ENCODE results near the gene MPST.

MPST gene

DNA sequence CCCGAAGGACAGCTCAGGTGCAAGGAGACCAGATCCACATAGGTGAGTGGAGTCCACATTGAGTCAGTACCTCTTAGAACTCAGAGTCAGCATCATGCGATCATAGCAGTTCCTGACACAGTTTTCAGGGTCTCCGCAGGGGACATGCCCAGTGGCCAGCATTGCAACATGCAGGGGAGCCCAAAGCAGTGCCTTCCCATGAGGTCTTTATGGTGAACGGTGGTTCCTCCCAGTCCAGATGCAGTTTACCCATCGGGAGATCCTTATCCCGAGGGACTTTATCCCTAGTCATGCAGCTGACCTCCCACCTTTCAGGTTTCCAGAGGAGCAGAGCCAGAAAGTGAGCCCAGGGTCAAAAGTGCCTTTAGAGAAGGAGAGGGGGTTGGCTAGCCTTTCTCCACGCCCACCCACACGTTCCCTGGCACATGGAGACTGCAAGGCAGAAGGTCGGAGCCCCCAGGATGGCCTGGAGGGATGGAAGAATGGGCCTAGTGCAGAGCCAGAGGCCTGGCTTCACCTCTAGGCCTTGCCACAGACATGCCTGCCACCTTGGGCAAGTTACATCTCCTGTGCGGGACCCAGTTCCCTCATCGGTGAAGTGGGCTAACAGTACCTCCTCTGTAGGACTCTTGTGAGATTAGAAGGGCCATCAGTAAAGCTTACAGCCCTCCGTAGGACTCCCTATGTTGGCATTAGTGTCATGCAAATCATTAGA, 38.4 kb downstream of the MPST start:
- no peak overlapping the region for H3K27ac ChIP-seq
- TF ChIP-seq, protein P1, sequence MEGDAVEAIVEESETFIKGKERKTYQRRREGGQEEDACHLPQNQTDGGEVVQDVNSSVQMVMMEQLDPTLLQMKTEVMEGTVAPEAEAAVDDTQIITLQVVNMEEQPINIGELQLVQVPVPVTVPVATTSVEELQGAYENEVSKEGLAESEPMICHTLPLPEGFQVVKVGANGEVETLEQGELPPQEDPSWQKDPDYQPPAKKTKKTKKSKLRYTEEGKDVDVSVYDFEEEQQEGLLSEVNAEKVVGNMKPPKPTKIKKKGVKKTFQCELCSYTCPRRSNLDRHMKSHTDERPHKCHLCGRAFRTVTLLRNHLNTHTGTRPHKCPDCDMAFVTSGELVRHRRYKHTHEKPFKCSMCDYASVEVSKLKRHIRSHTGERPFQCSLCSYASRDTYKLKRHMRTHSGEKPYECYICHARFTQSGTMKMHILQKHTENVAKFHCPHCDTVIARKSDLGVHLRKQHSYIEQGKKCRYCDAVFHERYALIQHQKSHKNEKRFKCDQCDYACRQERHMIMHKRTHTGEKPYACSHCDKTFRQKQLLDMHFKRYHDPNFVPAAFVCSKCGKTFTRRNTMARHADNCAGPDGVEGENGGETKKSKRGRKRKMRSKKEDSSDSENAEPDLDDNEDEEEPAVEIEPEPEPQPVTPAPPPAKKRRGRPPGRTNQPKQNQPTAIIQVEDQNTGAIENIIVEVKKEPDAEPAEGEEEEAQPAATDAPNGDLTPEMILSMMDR (IDR thresholded peaks at IDR 0.05), result no peak
- H3K4me3 ChIP-seq, result no peak overlapping the region
- DNase-seq (ENCODE audit: low spot score), result no peak

DNA sequence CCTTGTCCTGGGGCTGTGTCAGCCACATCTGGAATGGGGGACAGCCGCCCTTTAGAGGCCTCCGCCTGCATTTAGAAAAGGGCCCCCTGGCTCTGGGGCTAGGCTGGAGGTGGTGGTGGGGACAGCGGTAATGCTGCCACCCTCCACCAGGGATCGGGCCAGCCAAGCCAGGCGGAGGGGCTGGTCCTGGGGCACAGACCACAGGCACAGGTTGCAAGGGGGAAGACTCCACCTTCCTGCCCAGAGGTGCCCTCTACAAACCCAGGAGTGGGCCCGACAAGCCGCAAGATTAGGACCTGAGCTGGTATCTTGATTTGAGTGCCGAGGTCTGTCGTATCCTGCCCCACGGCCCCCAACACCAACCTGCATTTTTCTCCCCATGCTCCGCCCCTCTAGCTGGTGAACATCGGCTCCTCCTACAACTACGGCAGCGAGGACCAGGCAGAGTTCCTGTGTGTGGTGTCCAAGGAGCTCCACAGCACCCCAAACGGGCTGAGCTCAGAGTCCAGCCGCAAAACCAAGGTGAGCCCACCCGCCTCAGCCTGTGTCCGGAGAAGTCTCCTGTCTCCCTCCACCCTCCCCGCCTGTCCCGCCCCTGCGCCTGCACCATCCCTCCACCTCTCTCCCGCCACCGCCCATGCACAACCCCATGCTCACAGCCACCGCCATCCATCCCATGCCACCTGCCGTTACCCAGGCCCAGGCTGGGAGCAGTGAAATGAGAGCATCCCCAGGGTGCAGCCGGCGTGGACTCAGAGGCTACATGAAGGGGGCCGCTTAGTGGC, 39.6 kb downstream of the MPST start:
- no peak for DNase-seq (ENCODE audit: low spot score)
- TF ChIP-seq, protein P1 (IDR thresholded peaks at IDR 0.05), result no peak
- Histone ChIP-seq H3K27ac (no peak overlapping the region), H3K4me3 (no peak overlapping the region)

DNA sequence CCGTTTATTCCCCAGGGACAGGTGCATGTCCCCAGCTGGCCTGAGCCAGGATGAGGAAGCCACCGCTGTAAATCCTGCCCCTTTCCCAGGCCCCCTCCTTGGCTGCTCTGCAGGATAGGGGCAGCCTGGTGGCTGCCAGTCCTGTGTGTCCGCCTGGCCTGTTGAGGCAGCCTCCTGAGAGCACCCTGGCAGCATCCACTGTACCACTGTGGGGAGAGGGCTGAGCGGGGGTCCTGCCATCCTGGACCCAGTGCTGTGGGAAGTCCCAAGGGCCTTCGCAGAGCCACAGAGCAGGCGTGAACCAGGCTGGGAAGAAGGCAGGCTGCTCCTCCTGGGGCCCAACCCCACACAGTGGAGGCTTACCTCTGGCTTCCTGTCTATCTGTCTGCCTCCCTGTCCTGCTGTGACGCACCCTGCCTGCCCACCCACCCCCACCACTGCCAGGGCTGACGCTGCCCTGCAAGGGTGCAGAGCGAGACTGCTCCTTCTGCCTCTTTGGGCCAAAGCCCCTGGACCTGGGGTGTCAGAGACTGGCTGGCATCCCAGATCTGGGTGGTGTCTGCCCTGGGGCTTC, 40.4 kb downstream of the MPST start:
- H3K27ac ChIP-seq, result no peak overlapping the region
- no peak overlapping the region for H3K4me3 ChIP-seq
- no peak for DNase-seq (ENCODE audit: low spot score)
- TF ChIP-seq, protein P1 (IDR thresholded peaks at IDR 0.05), result no peak

DNA sequence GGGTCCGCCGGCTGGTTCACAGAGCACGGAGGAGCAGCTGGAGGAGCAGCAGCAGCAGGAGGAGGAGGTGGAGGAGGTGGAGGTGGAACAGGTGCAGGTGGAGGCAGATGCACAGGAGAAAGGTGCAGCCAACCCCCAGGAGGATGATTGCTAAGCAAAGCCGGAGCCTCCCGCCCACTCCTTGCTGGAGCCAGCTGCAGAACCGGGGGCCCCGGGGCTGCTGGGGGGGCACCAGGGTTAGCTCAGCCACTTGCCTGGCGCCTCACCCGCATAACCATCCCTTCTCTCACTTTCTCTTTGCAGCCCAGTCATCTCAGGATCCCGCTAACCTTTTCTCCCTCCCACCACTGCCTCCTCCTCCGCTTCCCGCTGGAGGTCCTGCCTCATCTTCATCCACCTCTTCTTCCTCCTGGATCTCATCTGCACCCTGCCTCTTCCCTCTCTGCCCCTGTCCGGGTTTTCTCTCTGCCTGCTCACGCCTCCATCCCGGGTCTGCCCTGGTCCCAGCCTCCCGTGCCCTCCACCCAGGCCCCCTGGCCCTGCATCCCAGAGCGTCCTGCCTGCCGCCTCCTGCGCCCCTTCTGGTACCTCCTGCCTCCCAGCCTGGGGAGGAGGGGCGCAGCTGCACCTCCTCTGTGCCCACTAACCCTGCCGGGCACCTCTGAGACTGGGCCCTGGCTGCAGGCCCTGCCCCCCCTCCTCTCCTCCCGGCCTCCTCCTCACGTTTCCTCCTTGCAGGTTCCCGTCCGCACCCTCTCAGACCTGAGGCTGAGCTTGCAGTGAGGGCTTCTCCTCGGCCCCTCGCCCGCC, 41.5 kb downstream of the MPST start:
- TF ChIP-seq, protein P1 (IDR thresholded peaks at IDR 0.05), result no peak
- DNase-seq (ENCODE audit: low spot score), result no peak

DNA sequence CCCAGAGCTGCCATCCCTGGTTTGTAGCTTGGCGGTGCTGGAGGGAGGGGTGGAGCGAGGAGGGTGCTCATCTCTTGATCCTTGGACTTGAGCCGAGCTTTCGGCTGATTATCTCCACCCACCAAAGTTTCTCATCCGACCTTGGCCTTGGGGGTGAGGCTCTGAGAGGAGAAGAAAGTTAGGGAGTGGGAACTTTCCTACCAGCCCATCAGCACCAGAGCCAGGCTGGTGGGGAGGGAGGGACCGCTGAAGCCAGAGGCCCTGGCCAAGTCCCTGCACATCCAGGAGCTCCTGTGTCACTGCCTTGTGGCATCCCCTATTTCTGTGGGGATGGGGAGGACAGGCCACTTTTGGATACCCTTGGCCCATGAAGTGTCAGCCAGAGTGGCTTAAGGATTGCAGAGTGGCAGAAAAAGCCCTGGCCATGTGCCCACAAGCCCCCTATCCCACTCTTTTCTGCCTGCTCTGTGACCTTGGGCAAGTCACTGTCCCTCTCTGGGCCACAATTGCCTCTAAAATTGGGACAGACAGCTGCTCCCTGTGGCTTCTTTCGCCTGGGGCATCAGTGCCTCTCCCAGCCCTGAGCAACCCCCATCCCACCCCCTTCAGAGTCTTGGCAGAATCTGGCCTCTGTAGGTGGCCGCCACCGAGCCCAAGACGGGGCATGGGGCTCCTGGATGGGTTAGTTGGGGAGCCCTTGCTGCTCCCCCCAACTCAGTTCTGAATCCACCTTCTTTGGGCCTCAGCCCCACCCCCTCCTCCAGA, 42.3 kb downstream of the MPST start:
- H3K27ac ChIP-seq, result no peak overlapping the region

More for the DNA sequence above, 41.5 kb downstream of the MPST start:
- no peak overlapping the region for H3K4me3 ChIP-seq
- no peak overlapping the region for H3K27ac ChIP-seq

DNA sequence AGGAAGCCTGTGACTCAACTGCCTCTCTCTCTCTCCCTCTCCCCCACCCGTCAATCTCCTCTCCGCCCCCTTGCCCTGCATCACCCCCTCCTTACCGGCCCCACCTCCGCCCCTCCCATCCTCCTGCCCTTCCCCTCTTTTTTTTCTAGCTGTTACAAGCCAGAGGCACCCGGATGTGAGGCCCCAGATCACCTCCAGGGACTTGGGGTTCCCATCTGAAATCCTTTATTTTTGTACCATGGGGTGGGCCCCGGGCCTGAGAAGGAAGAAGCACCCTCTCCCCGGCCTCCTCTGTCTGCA, 42.8 kb downstream of the MPST start:
- H3K27ac ChIP-seq, result no peak overlapping the region
- TF ChIP-seq, protein P1 (IDR thresholded peaks at IDR 0.05), result no peak
- no peak overlapping the region for H3K4me3 ChIP-seq
- DNase-seq (ENCODE audit: low spot score), result no peak

More for the DNA sequence above, 42.3 kb downstream of the MPST start:
- DNase-seq (ENCODE audit: low spot score), result no peak
- TF ChIP-seq, protein P1 (IDR thresholded peaks at IDR 0.05), result no peak
- no peak overlapping the region for H3K4me3 ChIP-seq

All from coronary artery (tissue), 2 donors.